RKO (cell line): ENCODE results near the gene TRIM52.

Experiments
- DNase-seq: peaks from one replicate; pipeline ENCODE4 v3.0.0-alpha.2; 2016; ENCODE audit warnings: low spot score

Gene TRIM52

GRCh38 chr5:181233801-181234454 lies 27.0 kb downstream of the TRIM52 start:
- DNase-seq, result no peak

GRCh38 chr5:181233088-181233800 lies 27.7 kb downstream of the TRIM52 start:
- DNase-seq, result no peak

GRCh38 chr5:181232593-181232992 lies 28.4 kb downstream of the TRIM52 start:
- no peak for DNase-seq

- DNase-seq, result no peak
Measured at GRCh38 chr5:181231432-181231831, 29.5 kb downstream of the TRIM52 start.

- no peak for DNase-seq
Measured at GRCh38 chr5:181230551-181230950, 30.4 kb downstream of the TRIM52 start.

GRCh38 chr5:181229996-181230395 lies 30.9 kb downstream of the TRIM52 start:
- DNase-seq, result no peak

GRCh38 chr5:181224390-181225229 lies 36.3 kb downstream of the TRIM52 start:
- DNase-seq, result no peak

GRCh38 chr5:181223729-181224389 lies 37.1 kb downstream of the TRIM52 start:
- no peak for DNase-seq

- DNase-seq, result peak; percentile 98
Measured at GRCh38 chr5:181223058-181223728, 37.8 kb downstream of the TRIM52 start, which contains the start of gene TRIM41. TRIM41 (plus strand) TSS chr5:181223281; CDS start chr5:181224000, 719 bp downstream.

- DNase-seq, result peak; percentile 77
Measured at GRCh38 chr5:181222630-181223057, 38.3 kb downstream of the TRIM52 start.

- peak; percentile 94 for DNase-seq
Measured at GRCh38 chr5:181221792-181222629, 38.9 kb downstream of the TRIM52 start.

GRCh38 chr5:181221105-181221791 lies 39.7 kb downstream of the TRIM52 start:
- DNase-seq, result no peak

- DNase-seq, result no peak
Measured at GRCh38 chr5:181220178-181220515, 40.8 kb downstream of the TRIM52 start.

- no peak for DNase-seq
Measured at GRCh38 chr5:181219262-181220177, 41.4 kb downstream of the TRIM52 start.

- peak; percentile 76 for DNase-seq
Measured at GRCh38 chr5:181218795-181219124, 42.2 kb downstream of the TRIM52 start.

- no peak for DNase-seq
Measured at GRCh38 chr5:181217803-181218062, 43.2 kb downstream of the TRIM52 start.

- DNase-seq, result no peak
Measured at GRCh38 chr5:181217111-181217802, 43.7 kb downstream of the TRIM52 start.
